Endothelial cell of umbilical vein (primary cell): ENCODE results near the gene GNAZ.

Source experiments
- CTCF ChIP-seq, 2 donors: IDR thresholded peaks; 1 replicate in 1 of 2; 2 replicates in 1 of 2; pipeline ENCODE4 v1.5.1; 2011; ENCODE audit warnings: low read length in 2 of 2, mild to moderate bottlenecking in 2 of 2, moderate library complexity in 2 of 2, control low read depth in 1 of 2, inconsistent platforms in 1 of 2, low read depth in 1 of 2; ENCODE audit not compliant: insufficient read depth in 1 of 2; ENCODE audit errors: extremely low read depth in 1 of 2
- EZH2 ChIP-seq: IDR thresholded peaks from 2 replicates; pipeline ENCODE4 v1.6.1; 2012; ENCODE audit warnings: borderline replicate concordance, low read depth, mild to moderate bottlenecking, moderate library complexity, low read length, inconsistent platforms; ENCODE audit not compliant: severe bottlenecking
- FOS ChIP-seq: IDR thresholded peaks from 2 replicates; pipeline ENCODE4 v1.6.1; 2011; ENCODE audit warnings: mild to moderate bottlenecking, low read length, moderate library complexity, borderline replicate concordance; ENCODE audit not compliant: insufficient read depth
- GATA2 ChIP-seq: IDR thresholded peaks from 2 replicates; pipeline ENCODE4 v1.7.0; 2011; ENCODE audit warnings: low read depth, mild to moderate bottlenecking, moderate library complexity, mixed read lengths, low read length; ENCODE audit not compliant: insufficient read length, insufficient read depth
- POLR2A ChIP-seq: IDR thresholded peaks from 2 replicates; pipeline ENCODE4 v1.6.1; 2012; ENCODE audit warnings: low read depth, mild to moderate bottlenecking, control low read depth, low read length
- POLR2AphosphoS5 ChIP-seq: IDR thresholded peaks from 2 replicates; pipeline ENCODE4 v1.6.1; 2012; ENCODE audit warnings: low read depth, mild to moderate bottlenecking, control low read depth, low read length, moderate library complexity; ENCODE audit not compliant: insufficient read depth

GRCh38 chr22:23038334-23038642 is 32.0 kb upstream of the GNAZ start:
- TF ChIP-seq CTCF (IDR thresholded peaks at IDR 0.05; ENCODE audit: extremely low read depth in 1 of 2, insufficient read depth in 1 of 2, low read depth in 1 of 2, low read length in 2 of 2) = no peak
- no peak for TF ChIP-seq POLR2A
- TF ChIP-seq GATA2 = no peak
- TF ChIP-seq FOS = no peak
- no peak for TF ChIP-seq EZH2
- no peak for TF ChIP-seq POLR2AphosphoS5
